K562 (cell line): Measurements from ENCODE around the gene ASB18. TPM values are rescaled to one million over a fixed set of nuclear protein-coding genes. Genes with fewer than 3 reads are reported as not detected.

ENCODE experiments used
- FIP1L1 ChIP-seq: fragments of 200-400 bp; formaldehyde crosslinking; IDR thresholded peaks from 2 replicates; pipeline ENCODE4 v1.6.1; 2018; ENCODE audit warnings: mild to moderate bottlenecking, low read depth, low read length; ENCODE audit not compliant: poor library complexity, severe bottlenecking
- KAT2B ChIP-seq: IDR thresholded peaks from one replicate; pipeline ENCODE4 v1.6.1; 2012; ENCODE audit warnings: low read depth, mild to moderate bottlenecking, control low read depth, inconsistent platforms, low read length, moderate library complexity
- MLLT1 ChIP-seq, 2 experiments: fragments of 450-650 bp; IDR thresholded peaks; 2 replicates each; pipeline ENCODE4 v1.6.1; 2016
- SIN3A ChIP-seq, 2 experiments: fragments of 150-350 bp in 1 of 2; IDR thresholded peaks; 2 replicates each; pipeline ENCODE4 v1.6.1; 2011 to 2016; ENCODE audit warnings: borderline replicate concordance in 2 of 2, low read depth in 2 of 2, low read length in 2 of 2, mild to moderate bottlenecking in 2 of 2, moderate library complexity in 2 of 2; ENCODE audit not compliant: control insufficient read depth in 1 of 2
- TSC22D4 ChIP-seq: fragments of 450-650 bp; IDR thresholded peaks from 2 replicates; pipeline ENCODE4 v1.6.1; 2016; ENCODE audit warnings: missing genetic modification characterization, missing biosample characterization, control low read depth
- ZBTB11 ChIP-seq, 3 experiments: fragments of 200-800 bp in 1 of 3; fragments of 250-450 bp in 1 of 3; fragments of 450-650 bp in 1 of 3; sonication (Bioruptor Pico) in 1 of 3; sonication (Bioruptor generic) in 1 of 3; formaldehyde crosslinking in 1 of 3; IDR thresholded peaks; 2 replicates each; pipeline versions ENCODE4 v1.6.1 to v1.8.0; 2016 to 2022; ENCODE audit warnings: mild to moderate bottlenecking in 2 of 3, missing genetic modification characterization in 2 of 3, missing compliant biosample characterization in 1 of 3, moderate library complexity in 1 of 3
- ZNF354B ChIP-seq: fragments of 250-450 bp; sonication (Bioruptor Pico); IDR thresholded peaks from 2 replicates; pipeline ENCODE4 v1.4.0; 2020
- polyA plus RNA-seq, 8 experiments: library from polyadenylated mRNA; depleted of rRNA in 4 of 8; stranded (reverse) in 5 of 8; unstranded in 3 of 8; fragments of >200 nt; fragmentation: Nextera tagmentation in 2 of 8; fragmentation: Illumina TruSeq in 1 of 8; extraction: Ambion mirVana in 2 of 8; extraction: Trizol in 1 of 8; gene quantifications; 2 replicates each; pipeline versions ENCODE4 v1.2.1 to v1.2.3, GENCODE V29; 2011 to 2014; ENCODE audit warnings: inconsistent platforms in 1 of 8, missing spikeins in 1 of 8
- total RNA-seq, 7 experiments: library from RNA; depleted of rRNA in 6 of 7; stranded (reverse); fragments of >200 nt in 6 of 7; fragmentation: Illumina TruSeq in 2 of 7; extraction: Trizol in 2 of 7; gene quantifications; 2 replicates each; pipeline versions ENCODE4 v1.2.1 to v1.2.3, GENCODE V29; 2011 to 2021; ENCODE audit warnings: low replicate concordance in 1 of 7

Gene ASB18
- total and polyA plus RNA-seq, 9 of the 15 experiments (the other 6 are each of a cell fraction or from before 2014, with no cell fraction given): not detected

GRCh38 chr2:236165842-236166795 lies 98.1 kb downstream of the ASB18 start (continued):
- TF ChIP-seq ZBTB11 (CRISPR knock-in tag; IDR thresholded peaks at IDR 0.05) (no peak), ZNF354B (CRISPR knock-in tag) (no peak), FIP1L1 (no peak), MLLT1 (IDR thresholded peaks at IDR 0.05) (no peak), SIN3A (IDR thresholded peaks at IDR 0.05; ENCODE audit: borderline replicate concordance in 2 of 2, control insufficient read depth in 1 of 2, low read depth in 2 of 2, low read length in 2 of 2) (no peak), KAT2B (no peak), TSC22D4 (tag) (no peak)
